Calu3 (cell line): ENCODE measurements around the gene KCNAB1. TPM values are rescaled to one million over a fixed set of nuclear protein-coding genes. Genes with fewer than 3 reads are reported as not detected.

Experiments used
- BruUV-seq: library from RNA; stranded (reverse); fragments of 400-500 nt; replicated peaks from 2 replicates; lab custom pipeline; 2021; lab: Mats Ljungman, UMichigan
- CTCF ChIA-PET: fragments of 300-600 bp; sonication (Branson Sonifier 250); formaldehyde crosslinking; loops from one replicate; lab custom pipeline; 2022; ENCODE audit warnings: antibody characterized with exemption; lab: Charles Lee
- DNase-seq: peaks from one replicate; pipeline ENCODE4 v3.0.0; 2022
- H3K27ac Mint-ChIP-seq: one replicate; pipeline ENCODE4 v1.8.0; 2022; ENCODE audit warnings: mixed read lengths; ENCODE audit not compliant: unreplicated experiment
- H3K27me3 Mint-ChIP-seq: one replicate; pipeline ENCODE4 v1.8.0; 2022; ENCODE audit warnings: mixed read lengths; ENCODE audit not compliant: unreplicated experiment
- H3K36me3 Mint-ChIP-seq: one replicate; pipeline ENCODE4 v1.8.0; 2022; ENCODE audit warnings: mild to moderate bottlenecking, moderate library complexity, mixed read lengths; ENCODE audit not compliant: insufficient read depth, unreplicated experiment
- H3K4me1 Mint-ChIP-seq: one replicate; pipeline ENCODE4 v1.8.0; 2022; ENCODE audit warnings: mild to moderate bottlenecking, low read depth, mixed read lengths; ENCODE audit not compliant: unreplicated experiment
- H3K4me3 Mint-ChIP-seq: one replicate; pipeline ENCODE4 v1.8.0; 2022; ENCODE audit warnings: mild to moderate bottlenecking, low read depth, moderate library complexity, mixed read lengths; ENCODE audit not compliant: unreplicated experiment
- H3K9me3 Mint-ChIP-seq: one replicate; pipeline ENCODE4 v1.8.0; 2022; ENCODE audit warnings: low read depth, mixed read lengths; ENCODE audit not compliant: unreplicated experiment
- CTCF ChIP-seq: fragments of 200-600 bp; IDR thresholded peaks from one replicate; pipeline ENCODE4 v1.8.0; 2022; ENCODE audit warnings: antibody characterized with exemption; ENCODE audit not compliant: unreplicated experiment
- intact Hi-C: fragments of 100-400 bp; cut with micrococcal nuclease; formaldehyde crosslinking; loops from one replicate; pipeline ENCODE4 v1.10.0; 2022; ENCODE audit not compliant: unreplicated experiment
- total RNA-seq: library from RNA; stranded (reverse); gene quantifications from 2 replicates; pipeline ENCODE4 v1.2.3, GENCODE V29; 2022

KCNAB1 gene
- total RNA-seq, 1 experiment from 2014 or later, result 1.6 TPM

GRCh38 chr3:156381253-156381652 lies 260.9 kb downstream of the KCNAB1 start:
- CTCF ChIA-PET, result interaction anchor here (0.6 to 3.7 kb wide), 10 partner anchors 64 to 1036 kb away, joined by 3 to 63 read pairs (median 6); no protein-coding TSS in a partner anchor
- H3K27ac Mint-ChIP-seq, result no peak overlapping the region
- no peak overlapping the region for H3K4me3 Mint-ChIP-seq
- no peak for DNase-seq
- intact Hi-C loops, result loop anchor here (5.0 to 10.0 kb wide), 2 partner anchors 126 to 754 kb away; no protein-coding TSS in a partner anchor
- peaks cover 80% of the 10 kb centered on the region for H3K27me3 Mint-ChIP-seq
- no peaks in the 10 kb centered on the region for H3K9me3 Mint-ChIP-seq
- no peaks in the 10 kb centered on the region for H3K36me3 Mint-ChIP-seq
- TF ChIP-seq CTCF, result no peak
- BruUV-seq, result no TSS peak
- no peaks in the 10 kb centered on the region for H3K4me1 Mint-ChIP-seq

- H3K4me1 Mint-ChIP-seq, result no peaks in the 10 kb centered on the region
- peak; percentile 82 for DNase-seq
- intact Hi-C loops, result loop anchor here (1.0 to 10.0 kb wide), 4 partner anchors 125 to 752 kb away; no protein-coding TSS in a partner anchor
- no TSS peak for BruUV-seq
- no peaks in the 10 kb centered on the region for H3K9me3 Mint-ChIP-seq
- no peak overlapping the region for H3K27ac Mint-ChIP-seq
- no peaks in the 10 kb centered on the region for H3K36me3 Mint-ChIP-seq
- TF ChIP-seq CTCF, result peak; percentile 94
- H3K27me3 Mint-ChIP-seq, result peaks cover 80% of the 10 kb centered on the region
- CTCF ChIA-PET, result interaction anchor here (0.6 to 3.7 kb wide), 18 partner anchors 12 to 754 kb away, joined by 3 to 63 read pairs (median 4); no protein-coding TSS in a partner anchor
- no peak overlapping the region for H3K4me3 Mint-ChIP-seq
Observed at GRCh38 chr3:156382458-156383346, 262.3 kb downstream of the KCNAB1 start.

GRCh38 chr3:156383441-156384025 lies 263.2 kb downstream of the KCNAB1 start:
- intact Hi-C loops, result loop anchor here (5.0 to 10.0 kb wide), 2 partner anchors 124 to 751 kb away; no protein-coding TSS in a partner anchor
- Mint-ChIP-seq H3K4me1 (no peaks in the 10 kb centered on the region), H3K9me3 (no peaks in the 10 kb centered on the region), H3K36me3 (no peaks in the 10 kb centered on the region), H3K27ac (no peak overlapping the region), H3K27me3 (peaks cover 80% of the 10 kb centered on the region), H3K4me3 (no peak overlapping the region)
- TF ChIP-seq CTCF, result no peak
- BruUV-seq, result no TSS peak
- no peak for DNase-seq
- CTCF ChIA-PET, result interaction anchor here (2.2 to 3.7 kb wide), 3 partner anchors 209 to 234 kb away, joined by 27 to 63 read pairs (median 41); no protein-coding TSS in a partner anchor

- Mint-ChIP-seq H3K27me3 (peaks cover 100% of the 10 kb centered on the region), H3K4me3 (no peak overlapping the region), H3K27ac (no peak overlapping the region), H3K36me3 (no peaks in the 10 kb centered on the region), H3K9me3 (no peaks in the 10 kb centered on the region), H3K4me1 (no peaks in the 10 kb centered on the region)
- DNase-seq, result no peak
- BruUV-seq, result no TSS peak
- intact Hi-C loops, result loop anchor here (10.0 kb wide), 1 partner anchor 746 kb away; no protein-coding TSS in a partner anchor
- no peak for TF ChIP-seq CTCF
- CTCF ChIA-PET, result no interaction called here
Observed at GRCh38 chr3:156388497-156389448, 268.4 kb downstream of the KCNAB1 start.
